Measurements from ENCODE around the gene RNF167.

RNF167 gene

DNA sequence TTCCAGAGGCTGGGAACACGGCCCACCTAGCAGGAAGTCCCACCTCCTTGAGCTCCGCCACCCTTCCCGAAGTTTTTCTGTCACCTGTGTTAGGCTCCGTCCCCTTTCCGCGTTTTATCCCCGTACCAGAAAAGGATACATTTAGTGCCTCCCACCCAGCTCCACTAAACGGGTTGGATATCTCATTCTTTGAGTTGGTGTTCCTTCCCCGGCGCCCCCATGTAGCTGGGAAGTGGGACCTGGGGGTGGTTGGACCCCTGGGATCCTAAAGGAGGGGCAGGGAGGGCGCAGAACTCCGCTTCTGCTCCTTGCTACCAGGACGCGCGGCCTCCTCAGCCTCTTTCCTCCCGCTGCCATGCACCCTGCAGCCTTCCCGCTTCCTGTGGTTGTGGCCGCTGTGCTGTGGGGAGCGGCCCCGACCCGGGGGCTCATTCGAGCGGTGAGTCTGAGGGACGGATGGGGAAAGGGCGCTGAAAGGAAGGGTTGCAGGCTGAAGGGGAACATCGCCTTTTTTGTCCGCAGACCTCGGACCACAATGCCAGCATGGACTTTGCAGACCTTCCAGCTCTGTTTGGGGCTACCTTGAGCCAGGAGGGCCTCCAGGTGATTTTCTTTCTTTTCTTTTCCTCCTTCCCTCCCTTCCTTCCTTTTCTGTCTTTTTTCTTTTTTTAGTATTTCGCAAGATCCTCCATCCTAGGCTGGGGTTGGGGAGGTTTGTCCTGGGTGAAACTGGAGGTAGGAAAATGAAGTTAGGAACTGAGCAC is 669 bp downstream of the RNF167 start:
- peak; percentile 32 for DNase-seq

DNA sequence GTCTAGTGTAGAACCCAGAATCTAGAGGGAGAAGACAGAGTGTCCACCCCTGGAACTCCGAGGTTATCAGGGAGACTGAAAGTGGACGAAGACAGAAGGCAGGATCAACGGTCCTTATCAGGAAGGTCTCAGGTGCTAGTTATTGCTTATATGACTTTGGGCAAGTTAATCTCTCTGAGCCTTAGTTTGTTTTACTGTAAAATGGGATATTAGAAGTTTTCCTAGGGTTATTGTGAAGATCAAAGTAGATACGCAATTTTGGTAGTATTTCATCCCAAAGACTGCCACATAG is 1.2 kb downstream of the RNF167 start:
- DNase-seq = no peak

DNA sequence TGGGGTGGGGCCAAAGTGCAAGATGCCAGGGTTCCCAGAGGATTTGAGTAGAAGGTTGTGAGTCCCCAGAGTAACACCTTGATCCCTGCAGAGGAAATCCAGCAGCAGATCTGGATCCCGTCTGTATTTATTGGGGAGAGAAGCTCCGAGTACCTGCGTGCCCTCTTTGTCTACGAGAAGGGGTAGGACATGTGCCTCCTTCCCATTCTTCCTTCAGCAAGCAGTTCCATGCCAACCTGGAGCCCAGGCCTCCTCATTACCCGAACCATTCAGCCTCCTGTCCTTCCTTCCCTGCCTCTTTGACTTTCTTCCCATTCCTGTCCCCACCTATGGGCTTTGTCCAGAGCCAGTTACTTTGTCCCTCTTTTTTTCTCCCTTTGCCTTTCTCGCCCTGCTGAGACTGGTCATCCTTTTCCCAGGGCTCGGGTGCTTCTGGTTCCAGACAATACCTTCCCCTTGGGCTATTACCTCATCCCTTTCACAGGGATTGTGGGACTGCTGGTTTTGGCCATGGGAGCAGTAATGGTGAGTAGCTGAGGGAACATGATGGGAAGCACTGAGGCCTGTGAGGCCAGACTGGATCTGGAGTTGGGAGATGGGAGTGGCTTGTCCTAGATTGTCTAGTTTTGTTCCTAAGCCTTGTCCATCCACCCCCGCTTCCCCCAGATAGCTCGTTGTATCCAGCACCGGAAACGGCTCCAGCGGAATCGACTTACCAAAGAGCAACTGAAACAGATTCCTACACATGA is 2.9 kb downstream of the RNF167 start:
- DNase-seq = no peak

DNA sequence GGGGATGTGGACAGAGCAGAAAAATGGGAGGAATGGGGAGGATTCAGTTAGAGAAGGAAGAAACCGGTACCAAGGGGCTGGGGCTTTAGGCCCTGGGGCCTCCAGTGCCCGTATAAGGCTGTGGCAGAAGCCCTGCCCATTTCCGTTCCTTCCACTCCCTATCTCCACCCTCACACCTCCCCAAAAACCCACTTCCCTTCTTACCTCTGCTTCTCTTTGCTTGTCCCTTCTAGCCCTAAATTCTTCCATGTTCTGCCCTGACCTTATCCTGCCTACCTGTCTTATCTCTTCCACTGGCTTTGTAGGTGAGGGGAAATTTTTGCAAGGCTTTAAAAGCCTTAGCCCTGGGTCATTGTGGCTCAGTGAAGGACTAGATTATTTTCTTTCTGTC is 4.1 kb downstream of the RNF167 start:
- DNase-seq = no peak

DNA sequence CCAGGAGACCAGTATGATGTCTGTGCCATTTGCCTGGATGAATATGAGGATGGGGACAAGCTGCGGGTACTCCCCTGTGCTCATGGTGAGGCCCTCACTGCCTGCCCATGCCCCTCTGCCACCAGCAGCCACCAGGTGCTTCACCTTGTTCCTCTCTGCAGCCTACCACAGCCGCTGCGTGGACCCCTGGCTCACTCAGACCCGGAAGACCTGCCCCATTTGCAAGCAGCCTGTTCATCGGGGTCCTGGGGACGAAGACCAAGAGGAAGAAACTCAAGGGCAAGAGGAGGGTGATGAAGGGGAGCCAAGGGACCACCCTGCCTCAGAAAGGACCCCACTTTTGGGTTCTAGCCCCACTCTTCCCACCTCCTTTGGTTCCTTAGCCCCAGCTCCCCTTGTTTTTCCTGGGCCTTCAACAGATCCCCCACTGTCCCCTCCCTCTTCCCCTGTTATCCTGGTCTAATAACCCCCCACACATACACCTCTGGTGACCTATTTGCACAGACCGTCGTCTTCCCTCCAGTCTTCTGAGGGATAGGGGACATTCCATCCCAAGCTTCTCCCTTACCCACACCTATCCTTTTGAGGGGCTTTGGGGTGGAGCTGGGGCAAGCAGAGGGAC is 4.6 kb downstream of the RNF167 start:
- peak; percentile 39 for DNase-seq

DNA sequence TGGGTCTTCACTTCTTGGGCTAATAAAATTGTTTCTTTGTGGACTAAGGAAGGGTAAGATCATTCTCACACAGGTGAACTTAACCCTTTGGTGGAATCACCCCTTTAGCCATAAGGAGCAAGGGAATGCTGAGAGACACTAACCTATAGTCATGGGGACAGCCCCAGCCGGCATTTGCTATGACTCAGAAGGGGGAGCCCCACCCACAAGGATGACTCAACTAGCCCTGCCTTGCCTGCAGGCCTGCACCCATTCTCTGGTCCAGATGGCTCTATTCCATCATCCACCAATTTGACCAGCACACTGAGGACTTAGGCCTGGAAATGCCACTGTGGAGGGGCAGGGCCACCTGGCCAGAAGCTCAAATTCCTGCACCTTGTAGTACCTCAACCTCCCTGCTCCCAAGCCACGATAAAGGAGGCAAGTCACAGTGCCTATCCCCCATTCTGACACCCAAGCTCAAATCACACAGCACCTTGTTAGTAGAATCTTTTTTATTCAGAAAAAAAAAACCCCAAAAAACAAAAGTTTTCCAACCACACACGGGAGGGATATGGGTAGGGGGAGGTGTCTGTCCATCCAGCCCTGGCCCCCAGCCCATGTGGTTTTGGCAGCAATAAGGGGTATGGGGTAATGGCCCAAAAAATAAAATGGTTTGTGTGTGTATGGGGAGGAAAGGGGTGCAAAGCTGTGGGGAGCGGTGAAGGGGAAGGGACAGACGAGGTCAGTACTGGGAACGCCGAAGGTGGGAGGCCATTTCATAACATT is 5.3 kb downstream of the RNF167 start:
- peak; percentile 83 for DNase-seq

DNA sequence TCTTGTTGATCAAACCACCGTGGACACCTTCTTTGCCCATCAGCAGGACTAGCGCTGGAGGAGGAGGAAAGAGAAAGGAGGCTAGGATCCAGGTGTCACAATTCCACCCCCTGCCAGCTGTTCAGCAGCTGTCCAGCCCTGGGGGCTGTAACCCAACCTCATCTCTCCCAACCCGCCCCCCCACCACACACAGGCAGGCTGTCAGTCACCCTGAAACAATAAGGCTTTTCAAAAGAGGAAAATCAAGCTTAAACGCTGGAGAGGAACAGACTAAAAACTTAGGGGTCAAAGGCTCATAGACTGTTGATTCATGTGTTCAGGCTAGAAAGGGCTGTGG is 5.8 kb downstream of the RNF167 start:
- no peak for DNase-seq

DNA sequence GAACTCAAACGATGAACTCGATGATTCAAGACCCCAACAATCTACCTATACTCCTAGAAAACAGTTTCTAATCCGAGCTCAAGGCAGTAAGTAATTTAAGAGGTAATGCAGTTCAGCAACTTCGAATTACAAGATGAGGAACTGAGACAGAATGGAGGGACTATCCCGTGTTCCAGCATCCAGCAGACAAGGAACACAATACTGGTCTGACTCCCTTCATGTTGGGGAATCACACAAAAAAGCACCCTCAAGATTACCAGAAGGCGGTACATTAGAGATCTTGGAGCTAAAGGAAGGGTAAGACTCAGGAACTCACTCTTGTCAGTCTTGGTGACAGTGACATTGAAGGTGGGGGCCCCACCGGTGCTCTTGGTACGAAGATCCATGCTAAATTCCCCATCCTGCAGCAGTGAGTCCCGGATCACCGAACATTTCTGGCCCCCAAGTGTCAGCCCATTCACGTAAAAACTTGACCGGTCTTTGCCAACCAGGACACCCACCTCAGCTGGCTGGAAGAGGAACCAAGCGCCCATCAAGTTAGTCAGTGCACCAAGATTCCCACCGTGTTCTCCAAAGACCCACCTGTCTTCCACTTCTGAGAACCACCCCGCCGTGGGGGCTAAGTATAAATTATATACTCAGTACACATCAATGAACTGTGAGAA is 6.4 kb downstream of the RNF167 start:
- no peak for DNase-seq

DNA sequence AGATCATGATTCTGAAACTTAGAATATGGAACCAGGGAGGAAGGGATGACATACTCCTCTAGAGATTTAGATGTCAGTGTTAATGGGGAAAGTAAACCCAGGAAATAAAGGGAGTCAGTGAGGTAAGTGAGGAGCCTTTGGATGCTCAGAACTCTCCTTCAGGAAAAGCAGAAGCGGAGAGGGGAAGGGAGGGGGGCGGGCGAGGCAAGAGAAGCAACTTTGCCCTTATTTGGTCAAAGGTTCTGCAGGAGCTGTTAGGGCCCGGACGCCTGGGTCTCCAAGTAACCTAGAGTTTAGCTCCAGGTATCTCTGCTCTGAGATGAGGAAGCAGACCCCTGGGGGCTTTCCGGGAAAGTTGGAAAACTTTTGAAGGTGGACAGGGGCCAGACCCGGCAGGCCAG is 6.9 kb downstream of the RNF167 start:
- no peak for DNase-seq

DNA sequence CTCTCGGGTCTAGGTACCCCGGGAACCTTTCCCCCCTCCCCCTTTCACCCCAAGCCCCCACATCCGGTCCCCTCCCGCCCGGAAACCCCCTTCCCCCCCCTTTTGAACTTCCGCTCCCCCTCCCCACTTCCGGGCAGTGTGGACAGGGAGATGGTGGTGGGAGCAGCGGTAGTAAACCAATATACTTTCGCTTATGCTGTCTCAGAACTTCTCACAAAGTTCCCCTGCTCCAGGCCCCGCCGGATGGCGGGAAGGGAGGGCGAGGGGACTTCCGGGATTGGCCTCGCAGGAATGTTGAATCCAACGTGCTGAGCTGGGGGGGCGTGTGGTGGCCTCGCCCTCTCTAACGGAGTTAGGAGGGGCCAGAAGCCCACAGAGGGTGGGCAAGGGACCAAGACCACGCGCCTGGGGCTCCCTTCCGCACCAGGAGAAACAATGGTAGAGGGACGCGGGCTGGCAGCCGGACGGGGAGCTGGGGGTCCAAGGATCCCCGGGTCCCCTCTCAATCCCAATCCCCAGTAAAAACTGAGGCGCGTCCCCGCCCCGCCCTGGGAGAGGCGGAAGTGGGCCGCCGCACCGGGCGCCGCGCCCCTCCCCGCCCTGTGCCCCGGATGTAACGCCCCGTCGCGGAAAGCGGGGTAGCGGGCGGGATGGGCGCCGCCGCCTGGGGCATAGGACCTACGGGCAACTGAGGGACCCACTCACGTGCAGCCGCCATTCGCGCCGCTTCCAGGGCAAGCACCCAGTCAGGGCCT is 7.5 kb downstream of the RNF167 start:
- peak; percentile 71 for DNase-seq

DNA sequence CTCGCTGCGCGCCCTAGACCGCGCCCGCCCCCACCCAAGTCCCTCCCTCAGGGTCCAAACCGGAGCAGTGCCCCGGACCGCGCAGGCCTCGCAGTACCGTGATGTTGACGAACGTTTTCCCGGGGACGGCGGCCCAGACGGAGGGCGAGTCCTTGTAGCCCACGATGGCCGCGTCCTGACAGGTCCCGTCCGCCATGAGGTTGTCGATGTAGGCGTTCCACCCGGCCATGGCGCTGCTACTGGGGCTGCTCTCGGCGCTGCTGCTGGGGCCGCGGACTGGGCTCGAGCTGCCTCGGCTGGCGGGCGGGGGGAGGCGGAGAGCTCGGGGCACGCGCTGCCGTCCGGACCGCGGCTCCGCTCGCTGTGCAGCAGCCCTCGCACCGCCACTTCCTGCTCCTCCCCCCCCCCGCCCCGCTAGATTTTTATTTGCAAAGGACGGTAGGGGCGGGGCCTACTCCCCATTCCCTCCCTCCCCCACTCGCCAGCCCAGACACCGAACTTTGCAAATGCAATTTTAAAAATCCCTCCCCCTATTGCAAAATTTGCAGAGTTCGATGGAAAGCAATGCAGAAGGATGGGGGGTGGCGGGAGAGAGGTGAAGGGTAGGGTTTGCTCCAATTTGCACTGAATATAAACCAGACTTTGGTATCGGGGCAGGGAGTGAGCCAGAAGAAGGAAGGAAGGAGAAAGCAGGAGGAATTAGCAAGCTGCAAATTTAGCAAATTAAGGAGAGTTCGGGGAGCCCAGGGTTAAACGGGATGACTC is 8.3 kb downstream of the RNF167 start, which contains the start of gene PFN1:
Gene PFN1, minus strand, starts transcription at position 365 of the 765 bp plus-strand sequence. Its CDS starts 136 bp downstream, at position 229.
- peak; percentile 91 for DNase-seq

DNA sequence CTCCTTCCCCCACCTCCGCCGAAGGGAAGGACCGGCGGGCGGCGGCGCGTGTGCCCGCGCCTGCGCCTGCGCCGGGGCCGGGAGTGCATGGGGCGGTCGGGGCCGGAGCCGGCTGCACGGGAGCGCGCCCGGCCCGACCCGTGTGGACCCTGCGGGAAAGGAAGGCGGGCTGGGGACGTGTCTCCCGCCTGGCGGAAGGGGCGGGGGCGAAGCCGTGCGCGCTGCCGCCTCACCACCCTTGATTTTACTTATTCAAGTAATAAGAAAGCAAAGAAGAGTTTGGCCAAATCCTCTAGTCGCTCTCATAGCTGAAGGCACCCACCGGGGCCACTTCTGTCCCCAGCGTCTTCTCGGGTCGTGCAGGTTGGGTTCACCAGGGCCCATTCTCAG is 8.9 kb downstream of the RNF167 start:
- DNase-seq = peak; percentile 75

DNA sequence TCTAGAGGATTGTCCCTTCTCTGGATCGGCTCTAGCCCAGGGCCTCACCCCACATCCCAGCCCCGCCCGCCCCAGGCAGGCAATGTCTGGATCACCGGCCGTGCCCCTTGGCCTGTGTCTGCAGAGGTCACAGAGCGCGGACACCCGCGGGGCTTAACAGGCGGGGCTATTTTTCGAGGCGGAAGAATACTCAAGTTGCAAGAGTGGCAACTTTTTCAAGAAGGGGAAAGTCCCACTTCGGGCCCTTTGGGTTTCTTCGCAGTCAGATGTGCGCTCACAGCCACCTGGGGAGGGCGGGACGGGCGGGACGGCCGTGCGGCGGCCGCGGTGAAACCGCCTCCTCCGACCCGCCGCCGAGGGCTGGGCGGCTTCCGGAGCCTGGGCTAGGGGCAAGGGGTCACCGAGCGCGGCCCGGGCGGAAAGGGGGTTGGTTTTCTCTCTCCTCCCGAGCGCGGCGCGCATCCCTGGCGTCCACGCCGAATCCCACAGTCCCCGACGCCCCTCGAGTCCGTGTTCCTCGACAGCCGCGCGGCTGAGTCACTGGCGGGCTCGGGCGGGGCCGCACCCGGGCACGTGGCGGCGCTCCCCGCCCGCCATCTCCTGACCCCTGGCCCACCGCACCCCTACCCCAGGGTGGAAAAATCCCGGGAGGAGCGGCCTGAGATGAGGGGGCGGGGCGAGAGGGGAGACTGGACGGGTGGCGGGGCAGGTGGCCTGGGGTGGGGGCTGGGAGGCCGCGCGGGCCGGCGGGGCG is 9.4 kb downstream of the RNF167 start:
- DNase-seq = peak; percentile 73

DNA sequence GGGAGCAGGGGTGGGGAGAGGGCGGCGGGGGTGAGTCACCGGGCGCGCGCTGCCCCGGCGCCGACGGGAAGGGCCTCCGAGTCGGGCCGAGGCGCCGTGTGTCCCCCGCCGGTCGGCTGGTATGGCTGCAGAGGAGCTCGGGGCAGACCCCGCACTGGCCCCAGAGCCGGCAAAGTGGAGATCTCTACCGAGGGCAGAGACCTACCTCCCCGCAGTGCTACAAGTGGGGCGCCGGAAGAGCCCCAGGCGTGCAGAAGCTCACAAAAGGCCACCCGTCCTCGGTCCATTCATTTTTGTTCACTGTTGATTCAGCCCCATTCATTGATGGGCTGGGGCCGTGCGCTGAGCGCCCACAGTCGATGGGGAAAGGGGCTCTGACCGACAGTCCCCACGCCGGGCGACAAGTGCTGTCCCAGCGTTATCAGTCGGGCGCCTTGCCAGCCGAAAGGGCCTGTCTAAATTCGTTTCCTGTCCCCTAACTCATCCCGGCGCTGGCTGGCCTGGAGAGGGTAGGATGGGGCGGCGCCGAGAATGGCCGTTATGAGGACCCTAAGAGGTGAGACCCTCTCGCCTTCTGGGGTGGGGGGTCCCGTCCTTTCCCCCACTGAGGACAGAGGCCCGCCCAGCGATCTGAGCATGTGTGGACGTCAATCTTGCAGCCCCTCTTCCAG is 10.1 kb downstream of the RNF167 start:
- DNase-seq = peak; percentile 43

DNA sequence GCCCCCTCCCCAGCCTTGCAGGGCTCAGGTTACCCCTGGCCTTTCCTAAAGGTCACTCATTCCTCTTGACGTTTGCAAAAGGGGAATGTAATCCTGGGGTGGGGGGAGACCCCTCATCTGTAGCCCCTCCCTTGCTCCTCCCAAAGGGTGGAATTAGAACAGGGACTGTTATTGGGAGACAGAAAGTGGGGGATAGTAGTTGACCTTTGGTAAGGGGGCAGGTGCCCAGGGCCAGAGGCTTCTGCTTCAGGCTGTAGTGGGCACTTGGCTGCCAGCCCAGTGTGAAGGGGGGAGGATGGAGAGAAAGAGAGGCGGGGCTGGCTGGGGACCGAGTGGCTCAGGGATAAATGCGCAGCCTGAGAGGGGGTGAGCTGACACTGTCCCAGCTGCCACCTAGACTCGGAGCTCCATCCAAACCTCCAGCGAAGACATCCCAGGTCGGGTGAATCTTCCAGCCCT is 10.7 kb downstream of the RNF167 start, which contains the start of gene ENO3:
Gene ENO3, plus strand, starts transcription at position 374 of the 459 bp plus-strand sequence. CDS start 711 bp downstream, outside the sequence.
- no peak for DNase-seq

DNA sequence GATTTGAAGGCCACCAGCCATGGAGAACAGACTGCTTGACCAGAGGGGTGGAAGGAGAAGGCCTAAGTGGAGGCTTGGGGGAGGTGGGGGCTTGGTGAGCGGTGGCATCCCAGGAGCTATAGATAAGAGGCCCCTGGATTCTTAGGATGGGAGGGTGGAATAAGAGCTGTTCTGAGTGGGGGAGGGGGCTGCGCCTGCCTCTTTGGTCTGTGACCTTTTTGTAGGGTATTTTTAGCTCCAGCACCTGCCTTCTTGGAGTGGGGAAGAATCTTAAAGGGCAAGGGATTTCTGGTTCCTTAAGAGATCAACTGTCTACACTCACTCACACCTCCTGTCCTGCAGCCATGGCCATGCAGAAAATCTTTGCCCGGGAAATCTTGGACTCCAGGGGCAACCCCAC is 11.4 kb downstream of the RNF167 start:
- DNase-seq = no peak

DNA sequence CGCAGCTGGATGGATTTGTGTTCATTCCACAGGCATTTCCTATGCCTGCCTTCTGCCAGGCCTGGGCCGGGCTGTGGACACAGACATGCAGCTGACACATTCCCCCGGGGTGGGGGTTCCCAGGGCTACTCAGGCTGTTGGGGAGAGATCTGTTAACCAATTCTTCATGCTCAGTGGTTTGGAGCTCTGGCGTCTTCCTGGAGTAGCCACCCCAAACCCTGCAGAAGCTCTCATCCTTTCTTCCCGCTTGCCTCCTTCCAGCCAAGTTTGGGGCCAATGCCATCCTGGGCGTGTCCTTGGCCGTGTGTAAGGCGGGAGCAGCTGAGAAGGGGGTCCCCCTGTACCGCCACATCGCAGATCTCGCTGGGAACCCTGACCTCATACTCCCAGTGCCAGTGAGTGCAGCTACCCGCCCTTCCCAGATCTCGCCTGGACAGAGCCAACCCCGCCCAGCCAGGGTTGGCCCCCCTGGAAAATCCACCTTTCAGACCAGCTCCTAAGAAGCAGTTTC is 13.4 kb downstream of the RNF167 start:
- no peak for DNase-seq

DNA sequence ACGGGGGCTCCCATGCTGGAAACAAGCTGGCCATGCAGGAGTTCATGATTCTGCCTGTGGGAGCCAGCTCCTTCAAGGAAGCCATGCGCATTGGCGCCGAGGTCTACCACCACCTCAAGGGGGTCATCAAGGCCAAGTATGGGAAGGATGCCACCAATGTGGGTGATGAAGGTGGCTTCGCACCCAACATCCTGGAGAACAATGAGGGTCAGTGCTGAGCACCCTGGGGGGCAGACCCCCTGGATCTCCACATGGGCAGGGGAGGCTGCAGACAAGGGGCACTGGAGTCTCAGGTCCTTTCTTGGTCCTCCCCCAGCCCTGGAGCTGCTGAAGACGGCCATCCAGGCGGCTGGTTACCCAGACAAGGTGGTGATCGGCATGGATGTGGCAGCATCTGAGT is 15.0 kb downstream of the RNF167 start:
- no peak for DNase-seq

DNA sequence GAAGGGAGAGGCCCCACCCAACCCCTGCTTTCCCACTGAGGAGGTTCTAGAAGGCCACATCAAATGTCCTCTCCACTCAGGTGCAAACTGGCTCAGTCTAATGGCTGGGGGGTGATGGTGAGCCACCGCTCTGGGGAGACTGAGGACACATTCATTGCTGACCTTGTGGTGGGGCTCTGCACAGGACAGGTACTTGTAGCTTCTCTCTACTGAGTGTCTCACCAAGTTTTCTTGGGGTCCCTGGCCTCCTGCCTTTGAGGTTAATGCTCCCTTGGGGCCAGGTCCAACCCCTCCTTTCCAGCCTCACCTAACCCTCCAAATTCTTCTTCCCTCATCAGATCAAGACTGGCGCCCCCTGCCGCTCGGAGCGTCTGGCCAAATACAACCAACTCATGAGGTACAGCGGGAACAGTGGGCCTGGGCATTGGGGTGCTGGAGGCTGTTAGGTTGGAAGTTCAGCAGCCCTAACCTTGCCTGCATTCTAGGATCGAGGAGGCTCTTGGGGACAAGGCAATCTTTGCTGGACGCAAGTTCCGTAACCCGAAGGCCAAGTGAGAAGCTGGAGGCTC is 16.5 kb downstream of the RNF167 start:
- peak; percentile 55 for DNase-seq
